Mucosa of descending colon (tissue), 3 donors: ENCODE measurements around the gene ADGRV1. TPM values are rescaled to one million over a fixed set of nuclear protein-coding genes. Genes with fewer than 3 reads are reported as not detected.

Experiments
- ATAC-seq: fragments of 200-7000 bp; cut with Tn5 transposase; one replicate; pipeline ENCODE4 v1.9.1; 2020; ENCODE audit warnings: mild to moderate bottlenecking, moderate library complexity
- DNase-seq, 3 donors: peaks; one replicate each; pipeline ENCODE4 v3.0.0-alpha.2; 2020
- H3K36me3 ChIP-seq: fragments of 200-600 bp; one replicate; pipeline ENCODE4 v1.8.0; 2021; ENCODE audit warnings: low read depth, mild to moderate bottlenecking
- H3K4me1 ChIP-seq: fragments of 200-600 bp; one replicate; pipeline ENCODE4 v1.8.0; 2021; ENCODE audit warnings: low read depth, mild to moderate bottlenecking
- H3K4me3 ChIP-seq: fragments of 200-600 bp; one replicate; pipeline ENCODE4 v1.8.0; 2021; ENCODE audit warnings: mild to moderate bottlenecking
- H3K9me3 ChIP-seq: fragments of 200-600 bp; one replicate; pipeline ENCODE4 v1.8.0; 2021; ENCODE audit warnings: mild to moderate bottlenecking
- CTCF ChIP-seq: fragments of 200-600 bp; IDR thresholded peaks from one replicate; pipeline ENCODE4 v1.8.0; 2022; ENCODE audit warnings: antibody characterized with exemption, mild to moderate bottlenecking
- intact Hi-C, 2 donors: fragments of 100-400 bp; cut with DNase I in 1 of 2; cut with micrococcal nuclease in 1 of 2; formaldehyde crosslinking; loops; one replicate each; pipeline versions ENCODE4 v1.11.0 to v1.11.1; 2022; cut with DNase I, micrococcal nuclease
- total RNA-seq, 3 donors: library from RNA; stranded (reverse); fragmentation: NEBNext Ultra II Directional in 2 of 3; extraction: Animal tissue kit (Norgen Biotek cat#: 25700) in 2 of 3; gene quantifications; one replicate each; pipeline versions ENCODE4 v1.2.1 to v1.2.4, GENCODE V29; 2021 to 2023
- donor health status: DM: no; HTN: no; CAD: no; lungs with moderate emphysema.
- donor health status: DM: no; HTN: no; CAD: no.
- donor health status: DM: no; HTN: yes; CAD: no.

ADGRV1 gene
- total RNA-seq, 3 donors from 2014 or later, result 4.5 to 8.6 (median 6.1) TPM

DNA sequence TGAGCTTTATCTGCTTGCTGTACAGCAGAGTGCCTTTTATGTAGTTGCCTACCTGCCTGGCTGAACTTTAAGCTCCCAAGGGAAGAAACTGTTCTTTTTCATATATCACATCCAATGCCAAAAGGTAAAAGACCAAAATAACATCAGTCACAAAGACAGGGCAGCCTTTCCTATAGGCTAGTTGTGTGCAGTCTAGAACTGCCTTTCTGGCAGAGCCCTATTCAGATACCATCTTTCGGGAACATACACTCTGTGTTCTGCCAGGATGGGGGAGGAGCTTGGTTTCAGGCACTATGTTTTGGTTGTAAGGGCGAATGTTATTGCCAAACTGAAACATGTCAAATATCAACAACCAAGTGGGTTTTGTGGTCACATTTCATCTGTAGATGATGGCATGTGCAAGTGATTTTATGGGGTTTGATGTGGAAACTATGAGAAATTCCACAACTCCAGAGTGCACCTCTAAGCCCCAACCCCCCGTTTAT is 314.5 kb downstream of the ADGRV1 start:
- Histone ChIP-seq H3K36me3 (no peaks in the 10 kb centered on the region), H3K9me3 (no peaks in the 10 kb centered on the region), H3K4me3 (no peak overlapping the region), H3K4me1 (no peaks in the 10 kb centered on the region)
- intact Hi-C loops, result loop anchor here in 1 of 2 donors (10.0 kb wide), 1 partner anchor 542 kb away; no protein-coding TSS in a partner anchor
- DNase-seq (no peak), ATAC-seq (no peak)
- TF ChIP-seq CTCF, result no peak

GRCh38 chr5:90874066-90874465 is 315.5 kb downstream of the ADGRV1 start:
- intact Hi-C loops, result loop anchor here in 1 of 2 donors (10.0 kb wide), 1 partner anchor 541 kb away; no protein-coding TSS in a partner anchor

DNA sequence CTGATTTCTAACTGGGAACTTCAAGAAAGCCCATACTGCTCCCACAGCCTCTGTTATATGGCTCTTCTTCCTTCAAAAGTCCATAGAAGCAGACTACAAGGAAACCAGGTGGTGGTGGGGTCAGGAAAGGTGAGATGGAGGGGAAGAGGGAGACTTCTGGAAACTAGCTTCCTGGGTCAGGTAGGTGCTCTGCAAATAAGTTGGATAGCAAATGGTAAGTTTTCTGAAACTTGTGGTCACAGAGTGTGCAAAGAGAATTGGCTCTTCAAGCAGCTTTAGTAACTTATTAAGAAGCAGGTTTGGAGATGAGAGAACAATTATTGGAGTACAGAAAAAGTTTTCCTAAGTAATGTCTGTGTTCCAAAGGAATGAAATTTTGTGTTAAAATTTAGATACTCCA is 316.9 kb downstream of the ADGRV1 start:
- Histone ChIP-seq H3K9me3 (no peaks in the 10 kb centered on the region), H3K36me3 (no peaks in the 10 kb centered on the region), H3K4me1 (no peaks in the 10 kb centered on the region), H3K4me3 (no peak overlapping the region)
- no peak for DNase-seq
- no peak for TF ChIP-seq CTCF
- ATAC-seq, result no peak
- intact Hi-C loops, result loop anchor here in 1 of 2 donors (10.0 kb wide), 1 partner anchor 539 kb away; no protein-coding TSS in a partner anchor

More at GRCh38 chr5:90874066-90874465, 315.5 kb downstream of the ADGRV1 start:
- no peaks in the 10 kb centered on the region for H3K4me1 ChIP-seq
- no peak for TF ChIP-seq CTCF
- no peak for DNase-seq
- H3K9me3 ChIP-seq, result no peaks in the 10 kb centered on the region
- ATAC-seq, result no peak
- no peak overlapping the region for H3K4me3 ChIP-seq
- no peaks in the 10 kb centered on the region for H3K36me3 ChIP-seq

DNA sequence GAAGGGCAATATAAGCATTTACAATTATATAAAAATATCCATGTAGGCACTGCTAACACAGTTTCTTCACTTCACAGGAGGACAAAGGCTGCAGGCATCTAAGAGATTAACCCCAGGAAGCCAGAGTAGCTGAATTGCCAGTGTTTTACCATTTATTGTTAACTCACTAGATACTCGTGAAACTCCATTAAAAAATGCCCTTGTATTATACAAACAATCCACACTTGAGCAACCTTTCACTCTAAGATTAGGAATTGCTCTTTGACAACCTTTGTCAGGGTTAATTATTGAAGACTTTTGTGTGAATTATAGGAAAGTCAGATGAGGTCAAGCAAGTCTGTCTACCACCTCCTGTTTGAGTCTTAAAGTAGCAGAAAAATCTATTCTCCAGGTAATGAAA is 317.8 kb downstream of the ADGRV1 start:
- no peak for TF ChIP-seq CTCF
- intact Hi-C loops, result loop anchor here in 1 of 2 donors (10.0 kb wide), 1 partner anchor 538 kb away; no protein-coding TSS in a partner anchor
- DNase-seq (no peak), ATAC-seq (peak; percentile 17)
- Histone ChIP-seq H3K4me3 (no peak overlapping the region), H3K9me3 (no peaks in the 10 kb centered on the region), H3K4me1 (no peaks in the 10 kb centered on the region), H3K36me3 (no peaks in the 10 kb centered on the region)

DNA sequence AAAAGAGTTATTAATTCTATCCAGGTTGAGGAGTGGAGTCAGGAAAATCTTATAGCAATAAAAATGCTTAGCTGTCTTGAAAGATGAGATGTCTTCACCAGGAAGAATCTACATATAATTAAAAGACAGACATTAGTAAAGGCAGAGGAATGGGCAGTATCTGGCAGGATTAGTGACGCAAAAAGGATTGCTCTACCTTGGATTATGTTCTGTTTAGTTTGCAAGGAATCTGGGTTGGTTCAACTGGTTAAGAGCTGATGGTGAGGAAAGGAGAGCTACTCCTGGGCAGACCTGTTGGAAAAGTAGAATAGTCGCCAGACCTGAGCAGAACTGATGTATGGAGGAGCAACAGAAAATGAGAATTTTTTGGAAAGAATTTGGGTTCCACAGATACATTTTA is 318.5 kb downstream of the ADGRV1 start:
- DNase-seq, result no peak
- TF ChIP-seq CTCF, result no peak
- no peak overlapping the region for H3K4me3 ChIP-seq
- H3K4me1 ChIP-seq, result no peaks in the 10 kb centered on the region
- H3K36me3 ChIP-seq, result no peaks in the 10 kb centered on the region
- intact Hi-C loops, result loop anchor here in 1 of 2 donors (10.0 kb wide), 1 partner anchor 538 kb away; no protein-coding TSS in a partner anchor
- ATAC-seq, result no peak
- H3K9me3 ChIP-seq, result no peaks in the 10 kb centered on the region
